ENCODE results near the gene GORASP1.

Gene GORASP1

GRCh38 chr3:39101022-39101689 lies 6.3 kb downstream of the GORASP1 start:
- DNase-seq: no peak

GRCh38 chr3:39100500-39100886 lies 6.9 kb downstream of the GORASP1 start:
- no peak for DNase-seq

- DNase-seq: no peak
Measured at GRCh38 chr3:39099738-39100499, 7.5 kb downstream of the GORASP1 start.

GRCh38 chr3:39099242-39099641 lies 8.2 kb downstream of the GORASP1 start:
- no peak for DNase-seq

- DNase-seq: no peak
Measured at GRCh38 chr3:39098473-39099000, 8.9 kb downstream of the GORASP1 start.

GRCh38 chr3:39097716-39098472 lies 9.5 kb downstream of the GORASP1 start:
- DNase-seq: no peak

- no peak for DNase-seq
Measured at GRCh38 chr3:39096775-39097174, 10.7 kb downstream of the GORASP1 start.

- DNase-seq: no peak
Measured at GRCh38 chr3:39095778-39096177, 11.6 kb downstream of the GORASP1 start.

- no peak for DNase-seq
Measured at GRCh38 chr3:39094851-39095677, 12.4 kb downstream of the GORASP1 start.

- no peak for DNase-seq
Measured at GRCh38 chr3:39090922-39091321, 16.5 kb downstream of the GORASP1 start.

- no peak for DNase-seq
Measured at GRCh38 chr3:39088889-39089288, 18.5 kb downstream of the GORASP1 start.

GRCh38 chr3:39088456-39088855 lies 19.0 kb downstream of the GORASP1 start:
- DNase-seq: no peak

- DNase-seq: no peak
Measured at GRCh38 chr3:39086144-39086543, 21.3 kb downstream of the GORASP1 start.

GRCh38 chr3:39082666-39083313 lies 24.6 kb downstream of the GORASP1 start:
- no peak for DNase-seq

- no peak for DNase-seq
Measured at GRCh38 chr3:39080026-39080425, 27.4 kb downstream of the GORASP1 start.

- DNase-seq: no peak
Measured at GRCh38 chr3:39079530-39079929, 27.9 kb downstream of the GORASP1 start.

- no peak for DNase-seq
Measured at GRCh38 chr3:39075910-39076309, 31.5 kb downstream of the GORASP1 start.

GRCh38 chr3:39068556-39068955 lies 38.9 kb downstream of the GORASP1 start:
- no peak for DNase-seq

GRCh38 chr3:39067286-39067685 lies 40.1 kb downstream of the GORASP1 start:
- no peak for DNase-seq

- DNase-seq: no peak
Measured at GRCh38 chr3:39065197-39065596, 42.2 kb downstream of the GORASP1 start.

- DNase-seq: no peak
Measured at GRCh38 chr3:39064646-39065045, 42.8 kb downstream of the GORASP1 start.

- no peak for DNase-seq
Measured at GRCh38 chr3:39063143-39063542, 44.3 kb downstream of the GORASP1 start.
